HG03378 (cell line): ENCODE measurements around the gene SGK1.
"Not testable (repeated sequence)": the region's sequence is repeated elsewhere in the genome, so short reads cannot be mapped to it uniquely, and the experiment has no call there.

ENCODE experiments used
- ATAC-seq: cut with Tn5 transposase; IDR thresholded peaks from one replicate; pipeline ENCODE4 v1.9.1; 2021; ENCODE audit warnings: mild to moderate bottlenecking, moderate library complexity; ENCODE audit not compliant: unreplicated experiment

The SGK1 gene

DNA sequence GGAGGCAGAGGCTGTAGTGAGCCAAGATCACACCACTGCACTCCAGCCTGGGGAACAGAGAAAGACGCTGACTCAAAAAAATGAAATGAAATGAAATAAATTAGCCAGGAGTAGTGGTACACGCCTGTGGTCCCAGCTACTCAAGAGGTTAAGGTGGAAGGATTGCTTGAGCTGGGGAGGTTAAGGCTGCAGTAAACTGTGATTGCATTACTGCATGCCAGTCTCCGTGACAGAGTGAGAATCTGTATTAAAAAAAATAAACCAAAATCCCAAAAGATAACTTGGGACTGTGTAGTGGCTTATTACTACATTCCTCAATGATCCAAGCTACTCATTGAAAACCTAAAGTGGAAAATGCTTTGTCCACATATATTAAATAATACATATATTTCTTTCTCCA is 87.0 kb downstream of the SGK1 start:
- no peak for ATAC-seq

DNA sequence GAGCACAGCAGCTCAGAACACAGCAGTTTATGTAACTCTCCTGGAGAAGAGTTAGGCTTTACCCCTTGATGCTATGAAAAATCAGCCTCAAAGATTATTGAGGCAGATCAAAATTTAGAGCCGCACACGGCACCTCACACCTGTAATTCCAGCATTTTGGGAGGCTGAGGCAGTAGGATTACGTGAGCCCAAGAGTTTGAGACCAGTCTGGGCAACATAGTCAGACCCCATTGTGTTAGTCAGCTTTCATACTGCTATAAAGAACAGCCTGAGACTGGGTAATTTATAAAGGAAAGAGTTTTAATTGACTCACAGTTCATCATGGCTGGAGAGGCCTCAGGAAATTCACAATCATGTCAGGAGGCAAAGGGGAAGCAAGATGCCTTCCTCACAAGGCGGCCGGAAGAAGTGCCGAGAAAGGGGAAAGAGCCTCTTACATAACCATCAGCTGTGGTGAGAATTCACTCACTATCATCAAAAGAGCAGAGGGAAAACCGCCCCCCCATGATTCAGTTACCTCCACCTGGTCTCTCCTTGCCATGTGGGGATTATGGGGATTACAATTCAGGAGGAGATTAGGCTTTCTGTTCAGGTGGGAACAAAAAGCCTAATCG is 87.7 kb downstream of the SGK1 start:
- ATAC-seq: no peak

DNA sequence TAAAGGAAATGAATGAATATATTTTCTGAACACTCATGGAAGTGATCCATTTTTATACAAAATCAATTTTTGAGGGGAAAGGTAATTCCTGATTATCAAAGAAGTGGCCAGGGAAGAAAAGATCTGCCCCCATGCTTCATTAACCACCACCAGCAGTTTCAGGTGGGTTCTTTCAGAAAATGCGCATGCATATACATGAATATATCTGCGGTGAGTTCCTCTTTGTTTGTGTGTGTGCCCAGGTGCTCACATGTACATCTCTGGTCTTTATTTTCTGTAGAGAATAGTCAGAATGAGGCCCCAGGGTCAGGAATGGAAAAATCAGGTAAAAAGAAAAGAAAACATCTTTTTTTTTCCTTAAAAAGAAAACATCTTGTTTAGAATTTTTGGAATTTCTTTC is 88.4 kb downstream of the SGK1 start:
- ATAC-seq: no peak

DNA sequence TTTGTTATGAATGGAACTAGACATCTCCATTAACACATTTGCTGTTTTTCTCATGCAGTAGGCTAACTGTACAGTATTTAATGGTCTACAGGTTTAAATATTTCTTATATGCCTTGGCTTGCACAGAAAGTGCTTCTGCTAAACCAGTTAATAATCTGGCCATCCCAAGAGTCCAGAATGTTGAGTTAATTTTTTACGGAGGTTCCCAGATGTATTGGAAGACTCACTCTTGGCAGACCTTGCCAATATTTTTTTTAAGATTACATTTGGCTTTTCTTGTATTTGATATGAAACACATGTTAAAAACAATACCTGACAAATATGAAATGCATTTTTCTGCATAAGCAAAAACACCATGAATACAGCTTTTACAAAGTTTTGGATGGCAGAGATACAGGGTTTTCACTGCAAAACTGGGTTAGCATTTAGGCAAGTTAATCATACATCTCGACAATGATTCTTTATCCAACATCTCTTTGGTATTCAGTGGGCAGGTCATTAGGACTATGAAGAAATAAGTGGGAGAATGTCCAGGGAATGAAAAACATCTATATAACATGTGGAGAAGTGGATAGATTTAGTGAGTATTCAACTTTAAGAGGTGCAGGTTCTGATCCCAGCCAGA is 94.0 kb downstream of the SGK1 start:
- no peak for ATAC-seq

DNA sequence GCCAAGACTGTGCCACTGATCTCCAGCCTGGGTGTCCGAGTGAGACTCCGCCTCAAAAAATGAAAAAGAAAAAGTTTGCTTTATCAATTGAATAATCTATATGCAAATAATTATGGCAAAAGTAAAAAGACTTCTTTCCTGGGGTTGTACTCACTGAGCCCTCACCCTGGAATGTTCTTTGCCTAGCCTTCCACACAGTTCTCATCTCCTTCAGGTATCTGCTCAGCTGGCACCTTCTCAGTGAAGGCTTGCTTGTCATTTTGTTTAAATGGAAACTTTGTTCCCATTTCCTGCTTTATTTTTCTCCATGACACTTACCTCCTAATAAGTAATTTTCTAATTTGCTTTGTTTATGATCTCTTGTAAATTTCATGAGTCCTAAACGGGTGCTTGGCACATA is 96.7 kb downstream of the SGK1 start:
- ATAC-seq: no peak

DNA sequence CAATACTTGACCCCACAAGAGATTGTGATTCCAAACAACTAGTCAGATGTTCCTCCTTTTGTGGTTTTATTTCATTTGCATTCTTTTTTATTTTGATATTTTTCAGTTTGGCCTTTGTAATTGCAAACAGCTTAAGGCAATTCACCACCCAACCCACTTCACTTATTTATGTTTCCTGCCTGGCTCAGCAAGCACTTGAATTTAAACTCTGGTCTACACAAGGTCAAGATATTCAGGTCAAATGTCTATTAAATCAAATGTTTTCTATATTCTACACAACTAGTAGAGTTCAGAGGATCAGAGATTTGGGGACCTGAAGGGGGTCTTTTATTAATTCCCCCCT is 100.1 kb downstream of the SGK1 start:
- no peak for ATAC-seq

DNA sequence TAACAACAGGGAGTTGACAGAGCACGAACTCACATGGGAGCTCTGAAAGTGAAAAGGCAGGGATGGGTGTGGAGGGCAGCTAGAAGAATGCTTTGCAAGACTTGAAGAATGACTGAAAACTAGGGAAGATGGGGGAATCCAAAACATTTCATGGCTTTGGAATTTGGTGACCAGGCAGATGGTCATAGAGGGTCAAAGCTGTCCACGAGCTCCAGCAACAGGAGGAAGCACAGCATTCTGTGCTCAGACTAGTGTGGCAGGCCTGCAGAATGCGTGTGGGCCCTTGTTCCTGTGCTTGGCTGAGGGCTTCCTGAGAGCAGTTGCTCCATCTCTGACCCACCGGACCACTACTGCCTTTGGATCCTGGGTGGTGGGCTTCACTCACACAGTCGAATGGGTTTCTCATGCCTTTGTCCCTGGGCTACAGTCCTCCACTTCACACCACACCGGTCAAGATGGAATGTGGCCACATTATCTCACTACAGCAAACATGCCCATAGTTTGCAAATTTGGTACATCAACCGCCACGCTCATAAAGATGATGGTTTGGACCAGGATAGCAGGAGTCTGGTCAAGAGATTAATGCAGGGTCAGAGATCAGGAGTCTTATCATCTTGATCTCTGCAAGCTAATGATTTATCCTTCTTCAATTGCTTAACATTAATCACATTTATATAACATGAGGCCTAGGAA is 100.7 kb downstream of the SGK1 start:
- ATAC-seq: no peak

DNA sequence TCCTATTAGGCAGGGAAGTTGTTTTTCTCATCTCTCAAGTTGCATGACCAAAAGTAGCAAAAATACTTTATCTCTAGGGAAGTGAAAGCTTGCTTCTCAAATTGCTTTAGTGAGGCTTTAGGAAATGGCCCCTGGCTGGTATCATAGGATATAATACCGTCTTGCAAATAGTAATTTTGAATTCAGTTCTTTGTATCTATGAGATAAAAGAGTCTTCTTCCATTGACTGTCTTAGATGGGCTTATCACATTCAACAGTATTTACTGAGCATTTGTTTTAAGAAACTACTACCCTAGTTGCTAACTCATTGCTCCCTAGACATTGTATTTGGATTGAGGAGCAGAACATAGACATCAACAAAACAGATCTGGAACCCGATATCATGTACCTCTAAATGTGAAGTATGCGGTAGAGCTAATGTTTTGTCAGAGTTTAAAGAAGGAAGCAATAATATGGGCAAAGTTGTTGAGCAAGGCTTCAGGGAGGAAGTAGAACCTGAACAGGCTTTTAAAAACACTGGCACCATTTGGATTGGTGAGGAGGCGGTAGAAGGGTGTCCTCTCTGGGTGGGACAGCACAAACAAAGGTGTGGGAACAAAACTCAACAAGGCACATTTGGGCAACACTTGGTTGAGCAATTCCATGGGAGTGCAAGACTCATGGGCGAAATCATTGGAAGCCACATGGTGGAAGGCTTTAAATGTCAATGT is 101.5 kb downstream of the SGK1 start:
- no peak for ATAC-seq

DNA sequence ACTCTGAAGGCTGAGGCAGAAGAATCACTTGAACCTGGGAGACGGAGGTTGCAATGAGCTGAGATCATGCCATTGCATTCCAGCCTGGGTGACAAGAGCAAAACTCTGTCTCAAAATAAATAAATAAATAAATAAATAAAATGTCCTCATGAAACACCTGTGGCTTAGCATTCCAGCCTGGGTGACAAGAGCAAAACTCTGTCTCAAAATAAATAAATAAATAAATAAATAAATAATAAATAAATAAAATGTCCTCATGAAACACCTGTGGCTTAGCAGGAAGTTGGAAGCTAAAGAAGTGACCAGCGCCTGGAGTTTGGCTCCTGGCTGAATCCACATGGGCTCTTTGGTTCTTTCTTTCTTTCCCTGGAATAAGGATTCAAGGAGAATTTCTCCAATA is 104.5 kb downstream of the SGK1 start:
- ATAC-seq: not testable (repeated sequence)

DNA sequence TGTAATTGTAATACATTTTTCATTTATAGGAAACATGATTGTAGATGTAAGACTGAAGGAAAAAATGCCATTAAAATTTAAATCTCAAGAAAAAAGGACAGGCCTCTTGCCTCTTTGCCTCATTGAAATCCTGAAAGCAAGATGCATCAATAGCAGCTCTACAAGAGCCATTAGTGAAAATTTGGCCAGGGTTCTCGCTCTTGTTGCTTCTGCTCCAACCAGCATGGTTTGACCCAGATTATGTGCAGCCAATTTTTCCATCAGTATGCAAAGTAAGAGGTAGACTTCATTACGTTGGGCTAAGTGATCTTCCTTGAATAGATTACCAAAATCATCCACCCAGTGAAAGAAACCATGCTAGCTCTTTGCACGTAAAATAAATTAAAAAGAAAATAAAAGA is 106.6 kb downstream of the SGK1 start:
- ATAC-seq: no peak

DNA sequence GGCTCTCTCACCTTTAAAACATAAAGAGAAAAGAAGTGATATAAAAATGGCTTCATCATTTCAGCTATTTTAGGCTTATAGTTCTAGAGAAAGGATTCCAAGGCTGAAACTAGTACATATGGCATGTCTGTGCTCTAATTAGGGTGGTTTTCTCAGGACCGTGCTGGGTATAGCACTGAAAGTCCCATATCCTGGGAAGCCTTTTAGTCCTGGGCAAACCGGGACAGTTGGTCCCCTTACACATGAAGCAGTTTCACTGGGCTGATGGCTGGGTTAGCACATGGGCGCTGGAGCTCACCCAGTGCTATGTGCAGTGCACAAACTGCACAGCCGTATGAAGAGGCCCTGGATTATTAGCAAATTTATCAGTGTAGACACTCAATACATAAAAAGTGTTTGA is 110.5 kb downstream of the SGK1 start:
- ATAC-seq: no peak

DNA sequence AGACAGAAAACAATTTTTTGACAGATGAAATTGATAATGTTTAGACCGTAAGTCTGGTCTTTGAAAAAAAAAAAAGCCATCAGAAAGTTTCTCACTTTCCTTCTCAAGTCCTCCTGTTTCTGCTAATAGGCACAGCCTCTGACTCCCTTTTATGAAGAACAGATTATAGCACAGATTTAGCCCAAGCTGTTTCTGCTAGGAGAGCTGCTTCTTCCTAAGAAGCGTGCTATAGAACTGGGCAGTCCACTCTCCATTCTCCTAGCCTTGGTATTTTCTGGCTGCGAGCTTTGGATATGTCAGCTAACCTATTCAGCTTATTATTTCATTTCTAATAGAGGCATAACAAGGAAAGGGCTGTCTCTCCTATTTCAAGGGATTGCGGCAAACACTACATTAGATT is 112.5 kb downstream of the SGK1 start:
- ATAC-seq: no peak

DNA sequence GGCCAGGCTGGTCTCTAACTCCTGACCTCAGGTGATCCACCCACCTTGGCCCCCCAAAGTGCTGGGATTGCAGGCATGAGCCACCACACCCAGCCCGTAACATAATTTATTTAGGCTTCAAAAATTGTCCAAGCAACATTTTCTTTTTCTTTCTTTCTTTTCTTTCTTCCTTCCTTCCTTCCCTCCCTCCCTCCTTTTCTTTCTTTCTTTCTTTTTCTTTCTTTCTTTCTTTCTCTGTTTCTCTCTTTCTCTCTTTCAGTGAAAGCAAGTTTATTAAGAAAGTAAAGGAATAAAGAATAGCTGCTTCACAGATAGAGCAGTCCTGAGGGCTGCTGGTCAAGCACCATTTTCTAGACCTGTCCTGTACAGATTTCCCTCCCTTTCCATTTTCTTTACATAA is 113.2 kb downstream of the SGK1 start:
- not testable (repeated sequence) for ATAC-seq

DNA sequence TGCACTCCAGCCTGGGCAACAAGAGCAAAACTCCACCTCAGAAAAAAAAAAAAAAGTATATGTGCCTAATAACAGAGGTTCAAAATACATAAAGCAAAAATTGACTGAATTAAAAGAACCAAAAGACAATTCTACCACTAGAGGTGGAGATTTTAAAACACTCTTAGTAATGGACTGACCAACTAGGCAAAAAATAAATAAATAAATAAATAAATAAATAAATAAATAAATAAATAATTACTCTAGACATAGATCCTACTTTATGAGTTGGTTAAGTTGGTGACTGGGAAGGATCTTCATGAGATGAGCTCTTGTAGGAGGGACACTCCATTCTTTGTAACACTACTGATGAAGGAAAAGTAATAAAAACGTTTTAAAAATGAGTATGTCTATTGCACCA is 113.9 kb downstream of the SGK1 start:
- no peak for ATAC-seq

DNA sequence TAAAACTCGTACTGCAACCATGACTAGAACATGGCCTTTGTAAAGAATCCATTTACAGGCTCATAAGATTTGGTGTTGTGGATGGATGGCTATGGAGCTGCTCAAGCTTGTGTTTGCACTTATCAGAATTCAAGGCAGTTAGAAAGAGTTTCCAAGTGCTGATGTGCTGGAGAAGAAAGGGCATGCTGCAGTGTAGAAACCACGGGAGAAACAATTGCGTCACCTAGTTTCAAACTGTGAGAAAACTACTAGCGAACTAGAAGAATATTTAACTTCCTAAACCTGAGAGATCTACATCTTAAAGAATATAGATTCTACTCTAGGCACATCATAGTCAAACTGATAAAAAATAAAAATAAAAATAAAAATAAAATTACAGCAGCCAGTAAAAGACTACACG is 116.2 kb downstream of the SGK1 start:
- ATAC-seq: no peak

DNA sequence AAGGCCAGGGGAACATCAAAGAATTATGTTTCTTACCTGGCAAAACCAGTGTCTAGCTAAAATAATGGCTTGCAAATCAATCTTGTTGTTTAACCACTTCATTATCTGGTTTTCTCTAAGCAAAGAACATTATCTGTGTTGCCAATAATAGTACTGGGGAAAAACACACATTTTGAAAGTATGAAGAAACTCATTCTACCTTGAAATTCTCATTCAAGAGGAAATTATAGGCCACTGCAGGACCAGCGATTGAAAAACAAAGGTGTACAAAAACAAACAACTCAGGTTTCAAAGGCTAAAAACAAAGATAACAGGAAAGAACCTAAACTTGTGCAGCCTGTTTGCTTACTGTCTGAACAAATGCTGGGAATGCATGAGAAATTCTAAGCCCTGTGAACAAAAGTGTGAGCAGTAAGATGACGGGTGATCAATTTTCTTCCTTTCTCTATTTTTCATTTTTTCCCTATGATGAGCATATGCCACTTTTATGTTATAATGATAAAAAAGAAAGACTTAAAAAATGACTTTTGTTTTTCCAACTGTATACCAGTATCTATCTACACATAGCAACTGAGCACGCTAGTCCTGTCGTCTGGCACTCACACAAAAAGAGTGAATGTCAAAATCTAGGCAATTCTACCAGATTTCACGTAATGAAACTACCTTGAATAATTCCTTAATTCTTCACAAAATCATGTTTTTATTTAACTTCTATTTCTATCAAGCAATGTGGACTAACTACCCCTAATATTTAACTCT is 117.9 kb downstream of the SGK1 start:
- no peak for ATAC-seq

DNA sequence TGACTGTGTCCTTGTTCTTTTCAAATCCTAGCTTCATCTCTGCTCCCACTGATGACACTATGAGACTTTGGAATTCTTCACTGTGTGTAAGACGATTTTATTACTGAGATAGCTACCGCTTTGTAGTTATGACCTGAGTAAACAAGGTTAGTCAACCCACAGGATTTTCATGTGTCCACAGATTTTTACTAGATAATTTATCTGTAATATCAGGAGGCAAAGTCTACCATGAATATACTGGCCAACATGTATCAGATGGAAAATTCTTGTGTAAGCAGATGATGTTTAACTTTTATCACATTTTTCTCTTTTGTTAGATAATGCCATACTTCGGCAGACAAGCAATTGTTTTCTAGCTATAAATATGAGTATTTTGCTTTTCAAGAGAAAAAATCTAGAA is 119.8 kb downstream of the SGK1 start:
- ATAC-seq: no peak

DNA sequence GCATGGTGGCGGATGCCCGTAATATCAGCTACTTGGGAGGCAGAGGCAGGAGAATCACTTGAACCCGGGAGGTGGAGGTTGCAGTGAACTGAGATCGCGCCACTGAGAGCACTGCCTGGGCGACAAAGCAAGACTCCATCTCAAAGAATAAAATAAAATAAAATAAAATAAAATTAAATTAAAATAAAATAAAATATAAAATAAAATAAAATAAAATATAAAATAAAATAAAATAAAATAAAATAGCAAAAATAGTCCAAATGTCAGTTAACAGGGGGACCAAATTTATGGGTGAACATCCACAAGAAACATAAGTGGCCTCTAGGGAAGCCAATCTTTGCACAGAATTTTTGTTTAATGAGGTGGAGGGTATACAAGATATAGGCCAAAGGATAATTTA is 120.2 kb downstream of the SGK1 start:
- not testable (repeated sequence) for ATAC-seq

DNA sequence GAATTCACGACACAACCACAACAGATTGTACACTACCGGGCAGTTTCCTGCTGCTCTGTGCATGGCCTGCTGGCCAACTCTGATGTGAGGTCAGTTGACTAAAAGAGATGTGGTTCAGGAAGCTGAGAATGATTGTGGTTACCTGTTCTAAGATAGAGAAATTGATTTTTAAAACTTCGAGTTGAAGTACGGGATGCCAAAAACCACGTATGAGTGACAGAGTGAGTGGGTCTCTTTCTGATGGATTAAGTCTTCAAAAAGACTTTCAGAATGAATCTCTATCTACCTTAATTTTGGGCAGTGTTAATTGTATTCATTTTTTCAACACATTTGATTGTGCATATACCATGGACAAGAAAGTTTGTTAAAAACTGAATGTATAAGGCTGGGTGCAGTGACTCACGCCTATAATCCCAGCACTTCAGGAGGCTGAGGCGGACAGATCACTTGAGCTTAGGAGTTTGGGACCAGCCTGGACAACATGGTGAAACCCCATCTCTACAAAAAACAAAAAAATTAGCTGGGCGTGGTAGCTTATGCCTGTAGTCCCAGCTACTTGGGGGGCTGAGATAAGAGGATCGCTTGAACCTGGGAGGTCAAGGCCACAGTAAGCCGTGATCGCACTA is 121.2 kb downstream of the SGK1 start:
- peak; percentile 92 for ATAC-seq

DNA sequence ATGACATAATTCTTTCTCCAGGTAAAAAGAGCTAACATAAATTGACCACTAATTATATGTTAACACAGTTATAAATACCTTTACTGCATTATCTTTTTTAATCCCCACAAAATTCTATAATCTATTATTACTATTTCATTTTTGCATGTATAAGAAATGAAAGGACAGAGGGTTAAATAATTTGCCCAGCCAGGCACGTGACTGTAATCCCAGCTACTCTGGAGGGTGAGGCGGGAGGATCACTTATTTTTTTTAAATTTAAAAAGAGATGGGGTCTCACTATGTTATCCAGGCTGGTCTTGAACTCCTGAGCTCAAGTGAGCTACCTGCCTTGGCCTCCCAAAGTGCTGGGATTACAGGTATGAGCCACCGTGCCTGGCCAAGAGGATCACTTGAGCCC is 121.9 kb downstream of the SGK1 start:
- no peak for ATAC-seq
